SK-N-SH treated with all-trans-retinoic acid at 6 μM for 48 hours (cell line): Measurements from ENCODE around the gene BST1.

Source experiments
- ATAC-seq: fragments of 200-7000 bp; cut with Tn5 transposase; 3 replicates; pipeline ENCODE4 v1.9.1; 2020; ENCODE audit warnings: mild to moderate bottlenecking, moderate library complexity
- ARNTL ChIP-seq: fragments of 450-650 bp; formaldehyde crosslinking; IDR thresholded peaks from 2 replicates; pipeline ENCODE4 v1.5.0; 2020; ENCODE audit warnings: low read depth, mild to moderate bottlenecking, moderate library complexity, borderline replicate concordance
- BACH2 ChIP-seq: fragments of 250-450 bp; sonication (Bioruptor Pico); IDR thresholded peaks from 2 replicates; pipeline ENCODE4 v1.9.0; 2021; ENCODE audit warnings: mild to moderate bottlenecking, borderline replicate concordance
- CSDC2 ChIP-seq: fragments of 250-450 bp; sonication (Bioruptor Pico); IDR thresholded peaks from 2 replicates; pipeline ENCODE4 v1.5.0; 2020; ENCODE audit warnings: mild to moderate bottlenecking, moderate library complexity
- ESRRG ChIP-seq: fragments of 250-450 bp; sonication (Bioruptor Pico); IDR thresholded peaks from 2 replicates; pipeline ENCODE4 v1.6.1; 2021; ENCODE audit warnings: mild to moderate bottlenecking
- GLIS3 ChIP-seq: fragments of 250-450 bp; sonication (Bioruptor Pico); IDR thresholded peaks from 2 replicates; pipeline ENCODE4 v1.5.0; 2020; ENCODE audit warnings: mild to moderate bottlenecking, moderate library complexity
- ISL1 ChIP-seq: fragments of 250-450 bp; sonication (Bioruptor Pico); IDR thresholded peaks from 2 replicates; pipeline ENCODE4 v2.1.2; 2022; ENCODE audit warnings: mild to moderate bottlenecking, moderate library complexity
- OSR1 ChIP-seq: fragments of 250-450 bp; sonication (Bioruptor Pico); IDR thresholded peaks from 2 replicates; pipeline ENCODE4 v1.8.0; 2022; ENCODE audit warnings: moderate library complexity, mild to moderate bottlenecking, inconsistent platforms
- PATZ1 ChIP-seq: fragments of 250-450 bp; sonication (Bioruptor Pico); IDR thresholded peaks from 2 replicates; pipeline ENCODE4 v1.8.0; 2020; ENCODE audit warnings: mild to moderate bottlenecking, moderate library complexity, borderline replicate concordance
- PPARA ChIP-seq: fragments of 250-450 bp; sonication (Bioruptor Pico); IDR thresholded peaks from 2 replicates; pipeline ENCODE4 v1.5.0; 2020; ENCODE audit warnings: mild to moderate bottlenecking, borderline replicate concordance
- SNAI2 ChIP-seq: fragments of 250-450 bp; sonication (Bioruptor Pico); IDR thresholded peaks from 2 replicates; pipeline ENCODE4 v1.5.0; 2020; ENCODE audit warnings: mild to moderate bottlenecking, moderate library complexity
- TCF4 ChIP-seq: fragments of 250-450 bp; sonication (Bioruptor Pico); IDR thresholded peaks from 2 replicates; pipeline ENCODE4 v1.8.0; 2021; ENCODE audit warnings: mild to moderate bottlenecking, moderate library complexity, borderline replicate concordance
- TOX ChIP-seq: fragments of 250-450 bp; sonication (Bioruptor Pico); IDR thresholded peaks from 2 replicates; pipeline ENCODE4 v1.8.0; 2021; ENCODE audit warnings: mild to moderate bottlenecking, moderate library complexity, borderline replicate concordance
- ZC3H10 ChIP-seq: fragments of 250-450 bp; sonication (Bioruptor Pico); IDR thresholded peaks from 2 replicates; pipeline ENCODE4 v1.5.1; 2021; ENCODE audit warnings: mild to moderate bottlenecking, moderate library complexity
- ZFP3 ChIP-seq: fragments of 250-450 bp; sonication (Bioruptor Pico); IDR thresholded peaks from 2 replicates; pipeline ENCODE4 v1.5.0; 2020; ENCODE audit warnings: mild to moderate bottlenecking, moderate library complexity
- ZNF8 ChIP-seq: fragments of 450-650 bp; formaldehyde crosslinking; IDR thresholded peaks from 2 replicates; pipeline ENCODE4 v1.5.0; 2020; ENCODE audit warnings: mild to moderate bottlenecking, moderate library complexity
- TF ChIP-seq, protein P1 (sequence below): fragments of 250-450 bp; sonication (Bioruptor Pico); IDR thresholded peaks from 2 replicates; pipeline ENCODE4 v1.5.1; 2020; ENCODE audit warnings: low read depth, mild to moderate bottlenecking, moderate library complexity
- TF ChIP-seq, protein P2 (sequence below): fragments of 250-450 bp; sonication (Bioruptor Pico); IDR thresholded peaks from 2 replicates; pipeline ENCODE4 v1.5.1; 2021; ENCODE audit warnings: mild to moderate bottlenecking, moderate library complexity

The BST1 gene

DNA sequence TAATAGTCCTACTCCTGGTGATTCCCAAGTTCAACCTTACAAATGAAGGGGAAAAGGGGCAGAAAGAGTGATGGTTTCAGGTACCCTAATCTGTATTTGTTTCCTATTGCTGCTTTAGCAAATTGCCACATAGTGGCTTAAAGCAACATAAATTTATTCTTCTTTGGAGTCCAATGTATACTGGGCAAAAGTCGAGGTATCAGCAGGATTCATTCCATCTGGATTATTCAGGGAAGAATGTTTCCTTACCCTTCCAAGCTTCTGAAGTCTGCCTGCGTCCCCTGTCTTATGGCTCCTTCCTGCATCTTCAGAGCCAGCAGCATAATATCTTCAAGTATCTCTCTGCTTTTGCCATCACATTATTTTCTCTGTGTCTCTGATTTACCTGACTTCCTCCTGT, 10.3 kb upstream of the BST1 start:
- TF ChIP-seq, protein P1, sequence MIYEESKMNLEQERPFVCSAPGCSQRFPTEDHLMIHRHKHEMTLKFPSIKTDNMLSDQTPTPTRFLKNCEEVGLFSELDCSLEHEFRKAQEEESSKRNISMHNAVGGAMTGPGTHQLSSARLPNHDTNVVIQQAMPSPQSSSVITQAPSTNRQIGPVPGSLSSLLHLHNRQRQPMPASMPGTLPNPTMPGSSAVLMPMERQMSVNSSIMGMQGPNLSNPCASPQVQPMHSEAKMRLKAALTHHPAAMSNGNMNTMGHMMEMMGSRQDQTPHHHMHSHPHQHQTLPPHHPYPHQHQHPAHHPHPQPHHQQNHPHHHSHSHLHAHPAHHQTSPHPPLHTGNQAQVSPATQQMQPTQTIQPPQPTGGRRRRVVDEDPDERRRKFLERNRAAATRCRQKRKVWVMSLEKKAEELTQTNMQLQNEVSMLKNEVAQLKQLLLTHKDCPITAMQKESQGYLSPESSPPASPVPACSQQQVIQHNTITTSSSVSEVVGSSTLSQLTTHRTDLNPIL (CRISPR knock-in tag) = no peak
- TF ChIP-seq SNAI2 (CRISPR knock-in tag) = no peak
- no peak for TF ChIP-seq ZNF8 (CRISPR knock-in tag)
- no peak for ATAC-seq

DNA sequence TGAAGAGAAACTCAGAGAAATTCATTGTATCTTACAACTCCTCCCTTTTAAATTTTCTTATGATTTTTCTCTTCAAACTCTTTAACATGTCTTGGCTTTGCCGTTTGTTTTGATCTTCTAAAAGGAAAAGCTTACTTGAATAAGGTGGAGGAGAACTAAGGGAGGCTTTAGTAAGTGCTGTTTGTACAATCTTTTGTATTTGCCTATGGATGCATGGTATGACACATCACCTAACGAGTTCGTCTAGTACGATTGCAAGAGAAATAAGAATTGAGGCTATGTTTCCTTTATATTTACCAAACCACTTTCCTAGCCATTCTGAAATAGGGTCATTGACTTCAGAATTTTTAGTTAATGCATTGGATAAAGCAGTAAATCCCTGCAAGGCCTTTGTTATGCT, 8.4 kb upstream of the BST1 start:
- no peak for TF ChIP-seq CSDC2 (CRISPR knock-in tag)
- no peak for TF ChIP-seq TCF4 (CRISPR knock-in tag)
- no peak for TF ChIP-seq ESRRG (CRISPR knock-in tag)
- TF ChIP-seq, protein P1 (CRISPR knock-in tag) = no peak
- TF ChIP-seq PATZ1 (CRISPR knock-in tag) = no peak
- no peak for TF ChIP-seq BACH2
- TF ChIP-seq SNAI2 (CRISPR knock-in tag) = no peak
- no peak for ATAC-seq

- TF ChIP-seq PATZ1 (CRISPR knock-in tag) (no peak), ZC3H10 (CRISPR knock-in tag) (no peak), ISL1 (peak; percentile 59), ZFP3 (0 out of 2 replicates have a peak, but pooled peaks have one; percentile 39), TCF4 (CRISPR knock-in tag) (no peak), ESRRG (CRISPR knock-in tag) (no peak)
- ATAC-seq = peak; percentile 81
These were observed 7.6 kb upstream of the BST1 start for GRCh38 chr4:15695240-15695699.

DNA sequence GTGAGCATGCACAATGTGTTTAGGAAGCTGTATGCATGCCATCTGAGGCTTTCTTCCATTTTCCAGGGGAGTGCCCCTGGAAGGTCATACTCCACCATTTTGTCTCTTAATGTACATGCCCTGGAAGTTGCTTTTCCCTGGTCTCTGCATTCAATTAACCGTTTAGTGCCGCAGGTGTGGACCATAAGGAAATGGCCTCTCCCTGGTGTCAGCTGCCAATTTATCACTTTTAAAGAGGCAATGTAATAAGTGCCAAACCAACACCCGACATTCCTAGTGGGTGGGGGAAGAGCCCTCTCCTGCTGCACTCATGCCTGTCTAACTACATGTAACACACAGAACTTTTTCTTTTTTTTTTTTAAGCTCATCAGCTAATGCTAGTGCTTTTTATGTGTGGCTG, 7.1 kb upstream of the BST1 start:
- no peak for TF ChIP-seq GLIS3 (CRISPR knock-in tag)
- TF ChIP-seq TCF4 (CRISPR knock-in tag) = no peak
- TF ChIP-seq, protein P1 (CRISPR knock-in tag) = no peak
- TF ChIP-seq ZNF8 (CRISPR knock-in tag) = no peak
- TF ChIP-seq PPARA (CRISPR knock-in tag) = no peak
- no peak for TF ChIP-seq TOX
- TF ChIP-seq PATZ1 (CRISPR knock-in tag) = no peak
- ATAC-seq = no peak

DNA sequence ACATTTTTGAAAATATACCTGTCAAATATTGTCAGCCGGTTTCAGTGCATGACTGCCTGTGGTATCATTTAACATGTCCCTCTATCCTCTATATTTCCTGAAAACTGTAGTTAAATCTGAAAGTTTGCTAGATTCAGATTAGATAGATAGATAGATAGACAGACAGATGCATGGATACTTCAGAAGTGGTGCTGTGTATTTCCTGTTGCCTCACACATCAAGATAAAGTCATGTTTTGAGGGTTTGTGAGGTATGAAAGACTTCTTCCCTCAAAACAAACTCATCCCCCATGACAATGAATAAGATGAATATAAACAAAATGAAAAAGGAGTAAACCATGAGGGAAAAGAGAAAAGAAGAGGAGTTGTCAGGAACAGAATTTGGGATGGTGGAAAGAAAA, 6.0 kb upstream of the BST1 start:
- ATAC-seq = no peak
- TF ChIP-seq CSDC2 (CRISPR knock-in tag) (no peak), OSR1 (CRISPR knock-in tag) (no peak), TCF4 (CRISPR knock-in tag) (no peak), ESRRG (CRISPR knock-in tag) (no peak), ZC3H10 (CRISPR knock-in tag) (no peak), TOX (no peak), BACH2 (no peak), GLIS3 (CRISPR knock-in tag) (no peak), ARNTL (CRISPR knock-in tag) (no peak), PPARA (CRISPR knock-in tag) (no peak)
- TF ChIP-seq, protein P2, sequence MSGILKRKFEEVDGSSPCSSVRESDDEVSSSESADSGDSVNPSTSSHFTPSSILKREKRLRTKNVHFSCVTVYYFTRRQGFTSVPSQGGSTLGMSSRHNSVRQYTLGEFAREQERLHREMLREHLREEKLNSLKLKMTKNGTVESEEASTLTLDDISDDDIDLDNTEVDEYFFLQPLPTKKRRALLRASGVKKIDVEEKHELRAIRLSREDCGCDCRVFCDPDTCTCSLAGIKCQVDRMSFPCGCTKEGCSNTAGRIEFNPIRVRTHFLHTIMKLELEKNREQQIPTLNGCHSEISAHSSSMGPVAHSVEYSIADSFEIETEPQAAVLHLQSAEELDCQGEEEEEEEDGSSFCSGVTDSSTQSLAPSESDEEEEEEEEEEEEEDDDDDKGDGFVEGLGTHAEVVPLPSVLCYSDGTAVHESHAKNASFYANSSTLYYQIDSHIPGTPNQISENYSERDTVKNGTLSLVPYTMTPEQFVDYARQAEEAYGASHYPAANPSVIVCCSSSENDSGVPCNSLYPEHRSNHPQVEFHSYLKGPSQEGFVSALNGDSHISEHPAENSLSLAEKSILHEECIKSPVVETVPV (CRISPR knock-in tag) = no peak
- TF ChIP-seq, protein P1 (CRISPR knock-in tag) = no peak
